HL-60/S4 (cell line): ENCODE measurements around the gene FLNB.

ENCODE experiments used
- in situ Hi-C: fragments of 300-500 bp; cut with MboI; formaldehyde crosslinking; loops from 2 replicates; pipeline ENCODE4 v1.14.3; 2022; ENCODE audit warnings: low sequenced_read_pairs

FLNB gene

DNA sequence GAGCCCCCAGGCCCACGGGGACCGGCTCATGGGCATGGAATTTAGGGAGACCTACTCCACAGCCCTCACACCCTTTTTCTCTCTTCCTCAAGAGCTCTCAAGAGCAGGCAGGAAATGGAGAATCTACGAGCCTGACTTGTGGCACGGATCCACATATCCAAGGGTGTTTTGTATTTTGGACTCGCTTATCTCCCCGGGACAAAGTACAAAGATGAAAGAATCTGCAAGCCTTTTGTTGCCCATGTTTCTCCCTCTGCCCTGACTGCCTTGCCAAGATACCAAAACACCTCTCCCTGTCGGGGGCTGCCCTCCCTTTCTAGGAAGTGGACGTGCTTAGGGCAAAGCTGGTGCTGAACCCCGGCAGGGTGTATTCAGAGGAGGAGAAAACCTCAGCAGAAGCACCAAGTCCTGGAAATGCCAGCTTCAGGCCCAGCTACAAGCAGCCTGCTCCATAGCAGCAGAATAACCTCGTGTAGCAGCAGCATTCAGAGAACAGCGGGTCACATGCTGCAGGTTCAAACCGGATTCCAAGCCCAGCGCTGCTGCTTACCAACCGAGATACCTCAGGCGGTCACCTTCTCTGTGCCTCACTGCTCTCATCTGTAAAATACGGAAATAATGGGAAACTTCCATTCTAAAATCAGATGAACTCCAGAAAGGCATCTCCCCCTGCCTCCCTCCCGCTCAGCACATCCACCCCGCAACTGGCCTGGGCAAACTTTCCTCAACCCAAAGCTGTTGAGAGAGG is 167.4 kb downstream of the FLNB start:
- in situ Hi-C loops = loop anchor here (25.0 kb wide), 1 partner anchor 362 kb away; the partner anchor contains the start of gene ACOX2

DNA sequence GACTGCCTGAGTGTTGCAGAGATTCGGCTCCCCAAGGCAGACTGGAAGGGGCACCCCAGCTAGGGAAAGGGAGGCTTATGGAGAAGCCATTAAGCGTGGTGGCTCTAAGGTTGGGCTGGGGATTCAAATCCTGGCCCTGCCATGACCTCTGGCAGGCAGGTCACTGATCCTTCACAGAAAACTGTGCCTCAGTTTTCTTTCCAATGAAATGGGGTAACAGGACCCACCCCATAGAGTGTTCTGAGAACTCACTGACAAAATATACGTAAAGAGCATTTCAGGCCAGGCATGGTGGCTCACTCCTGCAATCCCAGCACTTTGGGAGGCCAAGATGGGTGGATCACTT is 167.9 kb downstream of the FLNB start:
- in situ Hi-C loops = loop anchor here (25.0 kb wide), 1 partner anchor 361 kb away; the partner anchor contains the start of gene ACOX2

DNA sequence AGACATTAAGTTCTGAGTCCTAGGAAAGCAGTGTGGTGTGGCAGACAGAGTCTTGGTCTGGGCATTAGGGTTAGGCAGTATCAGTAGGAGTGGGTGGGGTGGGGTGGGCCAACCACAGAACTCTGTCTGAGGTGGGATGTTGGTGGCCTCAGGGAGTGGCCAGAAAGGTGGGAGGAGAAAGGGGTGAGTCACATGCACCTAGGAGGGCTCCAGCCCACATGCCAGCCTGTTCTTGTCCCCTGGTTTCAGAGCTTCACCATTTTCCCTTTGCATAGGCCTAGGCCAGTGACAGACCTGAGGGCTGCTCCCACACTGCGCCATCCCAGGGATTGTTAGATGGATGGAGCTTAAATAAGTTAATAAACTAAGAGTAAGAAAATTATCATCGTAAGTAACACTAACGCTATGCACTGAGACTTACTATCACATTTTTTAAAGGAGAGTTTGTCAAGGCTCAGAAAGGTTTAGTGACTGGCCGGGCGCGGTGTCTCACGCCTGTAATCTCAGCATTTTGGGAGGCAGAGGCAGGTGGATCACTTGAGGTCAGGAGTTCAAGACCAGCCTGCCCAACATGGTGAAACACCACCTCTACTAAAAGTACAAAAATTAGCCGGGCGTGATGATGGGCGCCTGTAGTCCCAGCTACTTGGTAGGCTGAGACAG is 168.7 kb downstream of the FLNB start:
- in situ Hi-C loops = loop anchor here (25.0 kb wide), 1 partner anchor 360 kb away; the partner anchor contains the start of gene ACOX2

DNA sequence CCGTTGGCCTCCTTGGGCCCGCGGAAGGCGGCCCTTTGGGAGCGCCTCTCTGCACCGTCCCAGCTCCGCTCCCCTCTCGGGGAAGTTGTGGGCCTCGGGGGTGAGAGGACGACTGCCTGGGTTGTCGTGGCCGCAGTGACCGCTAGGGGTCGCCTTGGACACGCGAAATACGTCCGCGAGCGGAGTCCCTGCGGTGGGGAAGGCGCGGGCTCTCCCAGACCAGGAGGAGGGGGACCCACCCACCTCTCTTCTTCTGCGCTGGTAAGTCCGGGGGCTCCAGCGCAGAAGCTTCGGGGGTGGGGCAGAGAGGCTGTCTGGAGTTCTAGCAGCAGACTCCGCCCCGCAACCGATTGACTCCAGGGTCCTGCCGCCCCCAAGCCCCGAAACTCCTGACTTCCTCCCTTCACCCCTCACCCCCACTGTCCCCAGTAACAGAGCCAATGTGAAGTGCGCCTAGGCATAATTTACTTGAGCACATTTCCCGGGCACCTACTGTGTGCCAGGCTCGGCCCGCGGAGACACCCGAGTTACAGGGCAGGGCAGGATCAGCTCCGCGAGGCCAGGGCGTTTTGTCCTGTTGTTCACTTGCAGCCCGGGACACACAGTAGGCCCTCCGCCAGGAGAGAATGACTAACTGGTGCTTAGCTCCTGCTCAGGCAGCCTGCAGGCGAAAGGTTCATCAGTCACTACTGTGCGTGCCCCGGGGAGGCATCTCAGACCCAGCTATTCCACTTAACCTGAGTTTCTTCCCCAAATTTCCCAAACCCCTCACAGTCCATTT is 169.7 kb downstream of the FLNB start:
- in situ Hi-C loops = loop anchor here (25.0 kb wide), 1 partner anchor 359 kb away; the partner anchor contains the start of gene ACOX2

DNA sequence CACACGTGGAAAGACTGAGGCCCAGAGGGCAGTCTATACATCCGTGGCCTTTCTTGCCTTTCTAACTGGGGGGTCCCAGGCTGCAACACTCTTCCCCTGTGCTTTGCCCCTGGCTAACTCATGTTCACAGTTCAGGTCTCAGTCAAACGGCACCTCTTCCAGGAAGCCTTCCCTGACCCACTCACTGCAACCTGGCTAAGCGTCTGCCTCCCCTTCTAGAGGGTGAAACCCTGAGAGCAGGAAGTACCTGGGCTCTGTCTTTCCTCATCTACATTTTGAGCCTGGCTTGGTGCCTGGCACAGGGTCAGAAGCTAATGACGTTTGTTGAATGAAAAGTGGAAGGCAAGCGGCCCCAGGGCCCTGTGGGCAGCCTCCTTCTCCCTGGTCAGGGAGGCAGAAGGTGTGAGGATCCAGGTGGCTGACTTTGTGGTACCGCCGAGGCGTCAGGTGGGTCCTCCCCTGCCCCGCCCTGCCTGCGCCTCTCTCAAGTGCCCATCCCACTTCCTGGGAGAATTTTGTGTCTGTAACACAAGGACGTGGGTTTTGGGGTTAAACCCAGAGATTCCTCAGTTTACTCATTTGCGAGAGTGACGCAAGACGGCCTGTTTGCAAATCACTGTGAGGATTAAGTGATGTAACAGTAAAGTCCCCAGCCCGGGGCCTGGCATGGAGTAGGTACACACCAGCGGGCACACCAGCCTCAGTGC is 170.5 kb downstream of the FLNB start:
- in situ Hi-C loops = loop anchor here (25.0 kb wide), 1 partner anchor 359 kb away; the partner anchor contains the start of gene ACOX2

DNA sequence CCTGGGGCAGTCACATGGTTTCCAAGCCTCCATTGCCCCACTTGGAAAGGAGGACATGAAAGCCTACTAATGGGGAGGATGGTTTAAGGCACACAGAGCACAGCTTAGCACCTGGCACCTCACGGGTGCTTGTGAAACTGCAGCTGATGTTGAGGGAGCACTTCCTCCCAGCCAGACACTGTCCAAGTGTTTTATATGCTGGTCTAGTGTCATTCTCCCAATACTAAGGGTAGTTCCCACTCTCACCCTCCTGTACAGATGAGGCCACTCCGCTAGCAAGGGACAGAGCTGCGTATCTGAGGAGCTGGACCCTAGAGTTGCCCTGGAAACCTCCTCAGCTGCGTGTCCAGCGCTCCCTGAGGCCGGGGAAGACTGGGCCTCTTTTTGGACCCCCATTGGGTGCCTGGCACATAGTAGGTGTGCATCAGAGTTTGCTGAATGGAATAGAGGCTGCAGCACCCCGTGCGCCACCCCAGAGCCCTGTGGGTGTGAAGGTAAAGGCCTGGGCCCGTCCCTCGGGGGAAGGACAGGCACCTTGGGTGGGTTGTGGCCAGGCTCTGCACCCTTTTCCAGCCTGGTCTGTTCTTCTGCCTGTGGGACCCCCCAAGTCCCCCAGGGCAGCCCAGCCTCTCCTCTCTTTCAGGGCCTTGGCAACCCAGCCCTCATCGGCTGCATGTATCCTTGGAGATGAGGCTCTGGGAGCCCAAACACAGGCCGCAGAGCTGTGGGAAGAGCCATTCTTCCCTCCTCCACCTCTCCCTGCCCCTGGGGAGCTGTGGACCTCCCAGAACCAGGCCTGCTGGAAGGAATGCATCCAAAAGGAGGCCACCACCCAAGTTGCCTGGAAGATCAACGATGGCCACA is 171.2 kb downstream of the FLNB start:
- in situ Hi-C loops = loop anchor here (25.0 kb wide), 1 partner anchor 358 kb away; the partner anchor contains the start of gene ACOX2

DNA sequence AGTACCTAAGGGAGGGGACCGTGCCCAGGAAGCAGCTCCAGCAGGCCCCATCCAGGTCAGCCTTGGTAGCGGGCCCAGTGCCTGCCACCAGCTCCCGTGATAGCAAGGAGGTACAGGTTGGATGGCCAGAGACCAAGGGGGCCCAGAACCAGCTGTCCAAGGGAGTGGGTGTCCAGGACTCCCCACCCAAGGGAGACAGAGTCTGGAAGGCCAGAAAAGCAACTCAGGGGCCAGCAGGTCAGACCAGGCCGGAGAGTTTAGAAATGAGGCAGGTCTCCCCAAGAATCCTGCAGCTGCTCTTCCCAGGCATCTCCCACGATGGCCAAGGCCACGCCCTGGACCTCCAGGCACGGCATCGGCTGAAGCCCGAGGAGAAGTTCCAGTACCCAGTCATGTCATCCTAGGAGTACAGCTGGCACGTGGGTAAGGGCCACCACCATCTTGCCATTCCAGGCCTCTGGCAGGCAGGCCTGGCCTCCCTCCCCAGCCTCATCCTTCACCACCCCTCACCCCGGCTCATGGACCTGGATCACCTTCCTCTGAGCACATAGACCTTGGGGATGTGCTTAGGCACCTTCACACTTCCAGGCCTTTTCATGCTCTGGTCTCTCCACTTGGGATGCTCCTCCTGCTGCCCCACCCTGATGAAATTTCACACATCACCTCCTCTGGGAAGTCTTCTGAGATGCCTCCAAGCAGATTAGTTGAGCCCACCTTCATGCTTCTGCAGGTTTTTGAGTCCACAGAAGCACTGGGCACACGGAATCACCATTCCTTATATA is 172.1 kb downstream of the FLNB start:
- in situ Hi-C loops = loop anchor here (25.0 kb wide), 1 partner anchor 357 kb away; the partner anchor contains the start of gene ACOX2

DNA sequence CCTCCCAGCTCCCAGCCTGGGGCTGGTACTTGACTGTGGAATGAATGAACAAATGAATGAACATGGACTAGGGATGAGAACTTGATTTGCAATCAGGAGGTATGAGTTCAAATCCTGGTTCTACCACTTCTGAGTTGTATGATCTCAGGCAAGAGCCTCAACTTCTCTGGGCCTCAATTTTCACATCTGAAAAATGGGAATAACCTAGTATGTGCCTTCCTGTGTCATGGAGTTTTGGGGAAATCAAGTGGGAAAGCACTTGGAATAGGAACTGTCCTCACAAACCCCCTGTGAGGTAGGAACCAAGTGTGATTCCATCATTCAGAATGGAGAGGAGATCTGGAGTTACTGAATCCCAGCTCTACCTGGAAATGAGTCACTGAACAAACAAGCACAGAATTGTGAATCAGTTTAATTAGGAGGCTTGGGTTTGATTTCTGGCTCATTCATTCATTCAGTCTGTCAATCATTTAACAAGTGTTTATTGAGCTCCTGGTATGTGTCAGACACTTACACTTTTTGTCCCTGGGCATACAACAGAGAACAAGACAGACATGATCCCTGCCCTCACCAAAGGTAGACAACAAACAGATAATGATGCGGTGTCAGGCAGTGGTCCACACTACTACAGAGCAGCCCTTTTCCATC is 172.8 kb downstream of the FLNB start:
- in situ Hi-C loops = loop anchor here (25.0 kb wide), 1 partner anchor 356 kb away; the partner anchor contains the start of gene ACOX2

DNA sequence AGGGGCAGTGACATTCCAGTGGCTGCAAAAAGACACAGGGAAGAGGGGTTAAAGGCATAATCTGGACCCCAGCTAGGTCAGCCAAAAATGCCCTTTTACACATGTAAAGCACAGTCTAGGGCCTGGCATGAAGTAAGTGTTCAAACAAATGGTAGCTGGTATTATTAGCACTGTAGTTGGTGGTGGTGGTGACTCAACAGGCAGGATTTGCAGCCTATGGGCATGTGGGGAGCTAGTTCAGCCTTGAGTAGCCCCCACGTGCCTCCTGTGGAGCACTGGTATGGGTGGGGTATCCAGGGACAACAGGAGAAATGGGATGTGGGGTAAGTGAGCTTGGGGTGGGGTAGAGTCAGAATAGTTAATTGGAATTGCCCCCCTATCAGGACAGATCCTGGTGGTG is 175.0 kb downstream of the FLNB start:
- in situ Hi-C loops = loop anchor here (25.0 kb wide), 1 partner anchor 354 kb away; the partner anchor contains the start of gene ACOX2

DNA sequence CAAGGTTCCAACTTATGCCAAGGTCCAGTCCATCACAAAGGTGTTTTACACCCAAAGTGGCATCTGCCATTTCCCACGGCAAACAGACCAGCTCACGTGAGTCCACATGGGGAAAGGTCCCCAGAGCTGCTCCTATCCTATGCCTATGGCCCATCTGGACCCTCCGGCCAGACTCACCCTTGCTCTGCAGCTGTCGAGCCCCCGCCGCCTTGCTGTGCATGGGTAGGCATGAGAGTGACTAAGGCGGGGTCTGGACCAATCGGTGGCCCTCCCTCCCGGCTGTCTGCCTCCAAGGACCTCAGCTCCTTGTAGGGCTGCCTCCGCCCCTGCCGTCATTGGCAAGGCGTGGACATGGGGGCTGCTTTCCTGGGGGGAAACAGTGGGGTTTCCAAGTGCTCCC is 175.7 kb downstream of the FLNB start:
- in situ Hi-C loops = loop anchor here (25.0 kb wide), 1 partner anchor 353 kb away; the partner anchor contains the start of gene ACOX2

DNA sequence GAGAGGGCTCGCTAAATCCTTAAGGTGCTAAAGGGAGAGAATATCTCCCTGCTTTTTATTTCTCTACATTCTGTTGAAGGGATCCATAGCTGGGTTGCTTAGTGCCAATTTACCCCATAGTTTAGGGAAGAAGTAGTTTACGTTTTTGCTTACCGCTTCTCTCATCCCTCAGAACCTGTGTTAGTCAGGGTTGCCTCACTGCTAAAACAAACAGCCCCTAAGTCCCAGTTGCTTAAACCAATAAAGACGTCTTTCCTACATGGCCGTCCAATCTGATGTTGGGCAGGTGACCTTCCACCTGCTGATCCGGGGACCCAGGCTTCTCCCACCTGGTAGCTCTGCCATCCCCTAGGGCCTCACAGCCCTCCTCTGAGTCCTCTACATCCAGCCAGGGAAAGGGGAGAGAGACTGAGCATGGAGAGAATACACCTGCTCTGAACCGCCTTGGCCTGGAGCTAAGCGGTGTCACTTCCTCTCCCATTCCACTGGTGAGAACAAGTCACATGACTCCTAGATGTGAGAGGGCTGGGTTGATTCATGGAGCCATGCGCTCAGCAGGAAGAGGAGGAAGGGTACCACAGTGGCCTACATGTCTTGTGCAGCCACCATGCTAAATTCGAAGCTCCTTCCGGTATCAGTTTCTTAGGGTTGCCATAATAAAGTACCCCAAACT is 176.2 kb downstream of the FLNB start:
- in situ Hi-C loops = loop anchor here (25.0 kb wide), 1 partner anchor 353 kb away; the partner anchor contains the start of gene ACOX2

DNA sequence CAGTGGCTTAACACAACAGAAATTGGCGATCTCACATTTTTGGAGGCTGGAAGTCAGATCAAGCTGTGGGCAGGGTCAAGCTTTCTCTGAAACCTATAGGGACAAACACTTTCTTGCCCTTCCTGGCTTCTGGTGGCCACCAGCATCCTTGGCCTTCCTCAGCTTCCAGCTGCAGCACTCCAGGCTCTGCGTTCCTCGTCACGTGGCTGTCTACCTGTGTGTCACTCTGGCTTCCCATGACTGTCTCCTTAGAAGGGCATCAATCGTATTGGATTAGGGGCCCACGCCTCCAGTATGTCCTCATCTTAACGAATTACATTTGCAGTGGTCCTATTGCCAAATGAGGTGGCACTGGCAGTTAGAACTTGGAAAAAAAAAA is 176.7 kb downstream of the FLNB start:
- in situ Hi-C loops = loop anchor here (25.0 kb wide), 1 partner anchor 352 kb away; the partner anchor contains the start of gene ACOX2

DNA sequence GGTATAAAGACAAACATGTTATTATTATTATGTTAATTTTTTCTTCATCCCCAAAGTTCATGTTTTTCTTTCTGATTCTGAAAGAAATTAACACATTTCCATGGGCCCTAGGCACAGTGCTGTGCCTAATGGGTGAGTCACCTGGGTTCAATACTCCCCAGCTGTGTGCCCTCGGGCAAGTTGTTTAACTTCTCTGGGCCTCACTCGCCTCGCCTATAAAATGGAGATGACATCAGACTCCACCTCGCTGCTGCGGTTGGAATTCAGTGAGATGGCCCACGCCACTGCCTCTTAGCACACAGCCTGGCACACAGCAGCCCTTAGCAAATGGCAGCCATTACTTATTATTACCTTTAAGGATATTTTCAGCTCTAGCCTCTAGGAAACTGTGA is 179.9 kb downstream of the FLNB start:
- in situ Hi-C loops = loop anchor here (25.0 kb wide), 1 partner anchor 349 kb away; the partner anchor contains the start of gene ACOX2

DNA sequence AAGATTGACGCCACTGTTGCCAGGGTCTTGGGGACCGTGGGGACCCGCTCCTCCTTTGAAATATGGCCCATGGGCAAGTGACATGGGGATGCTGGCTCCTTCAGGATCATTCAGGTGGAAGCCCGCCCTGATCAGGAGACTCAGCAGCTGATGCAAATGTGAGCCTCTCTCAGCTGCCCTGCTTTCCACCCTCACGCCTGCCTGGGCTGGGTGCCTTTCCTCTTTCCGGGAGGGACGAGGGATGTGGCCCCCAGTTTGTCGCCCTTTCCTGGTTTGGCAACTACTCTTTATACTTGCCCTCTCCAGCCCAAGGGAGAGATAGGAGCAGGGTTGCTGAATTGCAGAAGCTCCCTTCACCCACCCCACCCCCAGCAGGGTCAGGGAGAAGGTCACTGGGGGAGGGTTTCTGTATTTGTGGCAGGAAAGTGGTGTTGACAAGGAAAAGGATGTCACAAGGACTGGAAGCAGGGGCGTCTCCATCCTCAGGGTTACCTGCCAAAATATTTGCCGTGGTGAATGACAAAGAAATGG is 180.8 kb downstream of the FLNB start:
- in situ Hi-C loops = loop anchor here (25.0 kb wide), 1 partner anchor 348 kb away; the partner anchor contains the start of gene ACOX2

DNA sequence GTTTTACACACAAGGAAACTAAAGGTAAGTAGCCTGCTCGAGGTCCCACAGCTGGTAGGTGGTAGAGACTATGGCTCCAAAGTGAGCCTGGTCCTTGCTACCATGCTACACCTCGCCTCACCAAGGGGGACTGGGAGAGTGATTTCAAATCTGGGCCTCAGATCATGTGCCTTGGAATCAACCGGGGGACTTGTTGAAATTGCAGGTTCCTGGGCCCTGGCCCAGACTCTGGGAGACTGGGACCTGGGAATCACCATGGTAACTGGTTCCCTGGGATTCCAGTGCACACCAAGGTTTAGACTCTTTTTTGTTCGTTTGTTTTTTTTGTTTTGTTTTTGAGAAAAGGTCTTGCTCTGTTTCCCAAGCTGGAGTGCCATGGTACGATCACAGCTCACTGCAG is 181.5 kb downstream of the FLNB start:
- in situ Hi-C loops = loop anchor here (25.0 kb wide), 1 partner anchor 348 kb away; the partner anchor contains the start of gene ACOX2

DNA sequence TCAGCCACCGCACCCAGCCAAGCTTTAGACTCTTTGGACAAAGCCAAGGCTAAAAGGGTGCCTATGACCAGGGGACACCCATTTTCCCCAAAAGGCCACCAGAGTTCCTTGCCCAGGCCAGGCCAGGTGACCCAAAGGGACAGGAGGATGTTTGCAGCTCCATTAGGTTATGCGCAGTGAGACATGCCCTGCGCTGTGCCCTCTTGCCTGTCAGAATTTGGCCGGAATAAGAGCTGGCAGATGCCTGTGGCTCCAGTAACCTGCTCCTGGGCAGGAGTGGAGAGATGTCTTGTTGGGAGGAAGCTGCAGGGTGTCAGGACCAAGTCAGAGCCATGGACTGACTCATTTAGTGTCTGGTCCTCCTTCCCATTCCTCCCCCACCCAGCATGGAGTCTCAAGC is 182.1 kb downstream of the FLNB start:
- in situ Hi-C loops = loop anchor here (25.0 kb wide), 1 partner anchor 347 kb away; the partner anchor contains the start of gene ACOX2

DNA sequence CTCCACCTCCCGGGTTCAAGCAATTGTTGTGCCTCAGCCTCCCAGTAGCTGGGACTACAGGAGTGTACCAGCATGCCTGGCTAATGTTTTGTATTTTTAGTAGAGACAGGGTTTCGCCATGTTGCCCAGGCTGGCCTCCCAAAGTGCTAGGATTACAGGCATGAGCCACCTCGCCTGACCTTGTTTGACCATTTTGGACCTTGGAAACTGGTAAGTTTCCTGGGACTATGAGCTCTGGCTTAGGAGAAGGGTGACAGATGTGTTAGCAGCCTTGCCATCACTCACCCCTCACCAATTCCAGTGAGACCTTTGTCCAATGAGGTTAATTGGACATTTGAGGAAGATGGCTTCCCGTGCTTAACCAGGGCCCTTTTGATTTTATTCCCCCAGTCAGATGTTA is 182.7 kb downstream of the FLNB start:
- in situ Hi-C loops = loop anchor here (25.0 kb wide), 1 partner anchor 346 kb away; the partner anchor contains the start of gene ACOX2
